Measurements from ENCODE around the gene ALK. TPM values are rescaled to one million over a fixed set of nuclear protein-coding genes. Genes with fewer than 3 reads are reported as not detected.

Gene ALK
- total and polyA plus RNA-seq, 2 donors (not counting 1 experiment from before 2014, with no cell fraction given), result not detected

- ATAC-seq (ENCODE audit: low read depth), result no peak
- H3K4me2 ChIP-seq (replicated peaks; ENCODE audit: low read depth, low read length, poor library complexity, severe bottlenecking), result no peak overlapping the region
- Mint-ChIP-seq H3K27me3 (peaks cover 22% of the 10 kb centered on the region), H3K4me3 (no peak overlapping the region), H3K9me3 (ENCODE audit: insufficient read depth) (no peaks in the 10 kb centered on the region), H3K27ac (no peak overlapping the region), H3K4me1 (no peaks in the 10 kb centered on the region)
- CTCF ChIA-PET, result no interaction called here
- H3K36me3 ChIP-seq (replicated peaks in 1 of 2; ENCODE audit: control extremely low read depth in 1 of 2, control insufficient read depth in 1 of 2, extremely low read depth in 1 of 2, insufficient read depth in 2 of 2, low read length in 1 of 2), result no peaks in the 10 kb centered on the region
- no peaks in the 10 kb centered on the region for H3K4me1 ChIP-seq (ENCODE audit: control insufficient read depth in 2 of 2, insufficient read depth in 2 of 2, low read length in 2 of 2)
- no peak overlapping the region for H3K9ac ChIP-seq (ENCODE audit: low read length)
- DNase-seq, result no peak
- H3K79me2 ChIP-seq (ENCODE audit: control insufficient read depth, insufficient read depth, low read length), result no peaks in the 10 kb centered on the region
- no CpG with 5 or more reads among the region's 1 CpG for WGBS (ENCODE audit: insufficient coverage)
- H3K9me3 ChIP-seq (ENCODE audit: control extremely low read depth in 1 of 3, control insufficient read depth in 2 of 3, insufficient read depth in 1 of 3, low read length in 2 of 3), result no peaks in the 10 kb centered on the region
- no peak overlapping the region for H3K27ac ChIP-seq (ENCODE audit: low read length in 2 of 2)
- TF ChIP-seq EZH2 (IDR thresholded peaks at IDR 0.05; ENCODE audit: borderline replicate concordance, insufficient read depth, low read depth, low read length, poor library complexity, severe bottlenecking), result no peak
- TF ChIP-seq CTCF (IDR thresholded peaks at IDR 0.05), result no peak
- POLR2A ChIA-PET, result no interaction called here
- H2AFZ ChIP-seq (ENCODE audit: insufficient read depth, low read depth, low read length, poor library complexity, severe bottlenecking), result no peak overlapping the region
- intact Hi-C loops (cut with micrococcal nuclease), result no loop called here
- H3K27me3 ChIP-seq (replicated peaks in 1 of 4; ENCODE audit: control extremely low read depth in 1 of 4, control insufficient read depth in 3 of 4, insufficient read depth in 4 of 4, low read length in 3 of 4), result no peaks in the 10 kb centered on the region
- H3K4me3 ChIP-seq (ENCODE audit: control extremely low read depth in 1 of 5, extremely low read depth in 1 of 5, insufficient read depth in 1 of 5, low read depth in 2 of 5, low read length in 4 of 5), result no peak overlapping the region
- no peaks in the 10 kb centered on the region for H4K20me1 ChIP-seq (ENCODE audit: control insufficient read depth, insufficient read depth, low read length, poor library complexity, severe bottlenecking)
Measured at GRCh38 chr2:29377788-29378187, 543.6 kb downstream of the ALK start.

GRCh38 chr2:29376541-29376940 lies 544.8 kb downstream of the ALK start:
- no peak for ATAC-seq (ENCODE audit: low read depth)
- H3K4me2 ChIP-seq (replicated peaks; ENCODE audit: low read depth, low read length, poor library complexity, severe bottlenecking), result no peak overlapping the region
- no peak for DNase-seq
- H3K27me3 Mint-ChIP-seq, result peaks cover 11% of the 10 kb centered on the region
- H3K79me2 ChIP-seq (ENCODE audit: control insufficient read depth, insufficient read depth, low read length), result no peaks in the 10 kb centered on the region
- WGBS (ENCODE audit: insufficient coverage), result 100% methylated on average over 1 of the region's 2 CpGs
- ChIA-PET POLR2A (no interaction called here), CTCF (no interaction called here)
- TF ChIP-seq EZH2 (IDR thresholded peaks at IDR 0.05; ENCODE audit: borderline replicate concordance, insufficient read depth, low read depth, low read length, poor library complexity, severe bottlenecking) (no peak), CTCF (IDR thresholded peaks at IDR 0.05) (no peak)
- no peak overlapping the region for H3K27ac ChIP-seq (ENCODE audit: low read length in 2 of 2)
- H2AFZ ChIP-seq (ENCODE audit: insufficient read depth, low read depth, low read length, poor library complexity, severe bottlenecking), result no peak overlapping the region
- no peaks in the 10 kb centered on the region for H4K20me1 ChIP-seq (ENCODE audit: control insufficient read depth, insufficient read depth, low read length, poor library complexity, severe bottlenecking)
- H3K9me3 Mint-ChIP-seq (ENCODE audit: insufficient read depth), result no peaks in the 10 kb centered on the region
- H3K27me3 ChIP-seq (replicated peaks in 1 of 4; ENCODE audit: control extremely low read depth in 1 of 4, control insufficient read depth in 3 of 4, insufficient read depth in 4 of 4, low read length in 3 of 4), result no peaks in the 10 kb centered on the region
- H3K36me3 ChIP-seq (replicated peaks in 1 of 2; ENCODE audit: control extremely low read depth in 1 of 2, control insufficient read depth in 1 of 2, extremely low read depth in 1 of 2, insufficient read depth in 2 of 2, low read length in 1 of 2), result no peaks in the 10 kb centered on the region
- H3K4me3 ChIP-seq (ENCODE audit: control extremely low read depth in 1 of 5, extremely low read depth in 1 of 5, insufficient read depth in 1 of 5, low read depth in 2 of 5, low read length in 4 of 5), result no peak overlapping the region
- intact Hi-C loops (cut with micrococcal nuclease), result no loop called here
- no peak overlapping the region for H3K9ac ChIP-seq (ENCODE audit: low read length)
- no peaks in the 10 kb centered on the region for H3K4me1 ChIP-seq (ENCODE audit: control insufficient read depth in 2 of 2, insufficient read depth in 2 of 2, low read length in 2 of 2)
- no peak overlapping the region for H3K27ac Mint-ChIP-seq
- no peaks in the 10 kb centered on the region for H3K4me1 Mint-ChIP-seq
- no peaks in the 10 kb centered on the region for H3K9me3 ChIP-seq (ENCODE audit: control extremely low read depth in 1 of 3, control insufficient read depth in 2 of 3, insufficient read depth in 1 of 3, low read length in 2 of 3)
- no peak overlapping the region for H3K4me3 Mint-ChIP-seq
